Measurements from ENCODE around the gene CCNF.

The CCNF gene

GRCh38 chr16:2482249-2482648, 53.0 kb downstream of the CCNF start:
- Histone ChIP-seq H3K27ac (no peak overlapping the region), H3K9me3 (ENCODE audit: control insufficient read depth, low read length) (no peaks in the 10 kb centered on the region), H3K4me1 (no peaks in the 10 kb centered on the region), H3K27me3 (ENCODE audit: control insufficient read depth, insufficient read depth, low read length) (no peaks in the 10 kb centered on the region), H3K4me3 (ENCODE audit: low read depth, low read length) (no peak overlapping the region), H3K36me3 (ENCODE audit: control insufficient read depth, insufficient read depth, low read length) (no peaks in the 10 kb centered on the region), H3K4me2 (ENCODE audit: low read length) (no peak overlapping the region), H3K9ac (no peak overlapping the region), H3K79me2 (peaks cover 2% of the 10 kb centered on the region), H2AFZ (no peak overlapping the region)
- no peak for TF ChIP-seq CTCF (IDR thresholded peaks at IDR 0.05)

DNA sequence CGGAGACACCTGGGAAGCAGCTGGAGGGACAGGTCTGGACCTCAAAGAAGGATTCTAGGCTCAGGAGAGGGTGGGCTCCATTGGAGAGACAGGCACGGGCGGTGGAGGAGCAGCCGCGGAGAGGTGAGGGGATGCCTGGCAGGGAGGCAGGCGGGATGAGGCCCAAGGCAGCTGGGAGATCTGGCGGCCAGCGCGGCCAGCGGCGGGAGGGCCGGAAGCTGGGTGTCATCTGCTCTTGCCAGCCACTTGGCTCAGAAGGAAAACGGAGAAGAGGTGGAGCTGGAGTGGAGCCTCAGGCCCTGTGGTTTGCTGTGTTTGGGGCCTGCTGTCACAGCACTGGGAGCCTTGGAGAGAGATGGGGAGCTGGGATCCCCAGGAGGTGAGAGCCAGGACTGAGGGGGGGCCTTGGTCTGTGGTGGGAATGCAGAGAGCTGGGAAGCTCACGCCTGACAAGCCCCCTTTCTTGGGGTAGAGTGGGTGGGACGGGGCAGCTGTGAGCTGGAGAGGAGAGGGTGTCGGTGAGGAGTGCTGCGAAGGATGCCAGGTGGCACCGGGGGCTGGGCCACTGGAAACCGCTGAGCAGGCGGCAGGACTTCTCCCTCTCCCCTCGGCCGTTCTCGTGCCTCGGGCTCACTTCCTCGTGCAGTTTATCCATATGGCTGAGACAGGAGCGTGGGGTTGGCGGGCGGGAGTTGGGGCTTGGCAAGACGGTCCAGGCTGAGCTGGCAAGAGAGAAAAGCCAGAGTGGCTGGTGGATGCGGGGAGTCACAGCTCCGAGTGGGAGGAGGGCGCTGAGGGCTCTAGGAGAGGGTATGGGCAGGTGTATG, 53.7 kb downstream of the CCNF start:
- H3K36me3 ChIP-seq (ENCODE audit: control insufficient read depth, insufficient read depth, low read length) = no peaks in the 10 kb centered on the region
- no peak overlapping the region for H3K9ac ChIP-seq
- H2AFZ ChIP-seq = no peak overlapping the region
- H3K27ac ChIP-seq = no peak overlapping the region
- no peak for TF ChIP-seq CTCF (IDR thresholded peaks at IDR 0.05)
- H3K4me3 ChIP-seq (ENCODE audit: low read depth, low read length) = no peak overlapping the region
- H3K27me3 ChIP-seq (ENCODE audit: control insufficient read depth, insufficient read depth, low read length) = no peaks in the 10 kb centered on the region
- H3K79me2 ChIP-seq = peaks cover 2% of the 10 kb centered on the region
- H3K4me2 ChIP-seq (ENCODE audit: low read length) = no peak overlapping the region
- no peaks in the 10 kb centered on the region for H3K4me1 ChIP-seq
- no peaks in the 10 kb centered on the region for H3K9me3 ChIP-seq (ENCODE audit: control insufficient read depth, low read length)

DNA sequence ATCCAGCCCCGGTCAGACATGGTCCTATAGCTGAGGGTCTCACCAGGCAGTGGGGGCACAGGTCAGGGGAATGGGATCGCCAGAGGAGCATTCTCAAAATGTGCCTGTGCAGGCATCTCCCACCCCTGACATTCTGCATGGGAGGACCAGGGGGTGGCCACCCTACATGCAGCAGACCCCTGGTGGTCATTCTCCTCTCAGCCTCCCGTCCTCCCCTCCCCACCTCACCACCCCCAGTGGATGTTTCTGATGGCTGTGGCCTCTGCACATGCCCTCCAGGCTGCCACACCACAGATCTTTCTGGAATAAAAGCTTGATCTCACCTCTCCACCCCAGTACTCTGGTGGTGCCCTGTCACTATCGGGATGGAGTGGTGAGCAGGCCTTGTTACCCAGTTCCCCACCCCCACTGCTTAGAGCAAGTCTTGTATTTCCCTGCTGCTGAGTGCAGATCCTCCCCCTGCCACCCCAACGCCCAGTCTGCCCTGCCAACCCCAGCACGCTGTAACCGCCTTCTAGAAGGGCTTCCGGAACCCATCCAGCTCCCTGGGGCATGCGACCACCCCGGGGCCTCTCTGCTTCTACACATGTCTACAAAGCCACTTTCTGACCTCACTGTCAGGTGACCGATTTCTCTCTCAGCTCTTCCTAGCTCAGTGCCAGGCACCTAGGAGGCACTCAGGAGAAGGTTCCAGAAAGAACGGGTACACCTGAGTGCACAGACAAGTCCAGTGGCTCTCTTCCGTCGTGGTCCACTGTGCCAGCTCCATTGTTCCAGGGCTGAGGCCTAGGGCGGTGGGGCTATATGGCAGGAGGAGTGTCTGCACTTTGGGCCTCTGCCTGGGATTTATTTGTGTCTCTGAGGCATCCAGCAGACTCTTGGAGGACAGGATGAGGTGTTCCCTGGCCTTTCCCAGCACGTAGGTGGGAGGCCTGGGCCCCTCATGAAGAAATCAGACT, 55.0 kb downstream of the CCNF start:
- Histone ChIP-seq H3K9me3 (ENCODE audit: control insufficient read depth, low read length) (no peaks in the 10 kb centered on the region), H3K4me1 (no peaks in the 10 kb centered on the region), H2AFZ (no peak overlapping the region), H3K4me3 (ENCODE audit: low read depth, low read length) (no peak overlapping the region), H3K79me2 (peaks cover 8% of the 10 kb centered on the region), H3K27me3 (ENCODE audit: control insufficient read depth, insufficient read depth, low read length) (no peaks in the 10 kb centered on the region), H3K36me3 (ENCODE audit: control insufficient read depth, insufficient read depth, low read length) (no peaks in the 10 kb centered on the region), H3K9ac (no peak overlapping the region), H3K4me2 (ENCODE audit: low read length) (no peak overlapping the region), H3K27ac (no peak overlapping the region)
- no peak for TF ChIP-seq CTCF (IDR thresholded peaks at IDR 0.05)

DNA sequence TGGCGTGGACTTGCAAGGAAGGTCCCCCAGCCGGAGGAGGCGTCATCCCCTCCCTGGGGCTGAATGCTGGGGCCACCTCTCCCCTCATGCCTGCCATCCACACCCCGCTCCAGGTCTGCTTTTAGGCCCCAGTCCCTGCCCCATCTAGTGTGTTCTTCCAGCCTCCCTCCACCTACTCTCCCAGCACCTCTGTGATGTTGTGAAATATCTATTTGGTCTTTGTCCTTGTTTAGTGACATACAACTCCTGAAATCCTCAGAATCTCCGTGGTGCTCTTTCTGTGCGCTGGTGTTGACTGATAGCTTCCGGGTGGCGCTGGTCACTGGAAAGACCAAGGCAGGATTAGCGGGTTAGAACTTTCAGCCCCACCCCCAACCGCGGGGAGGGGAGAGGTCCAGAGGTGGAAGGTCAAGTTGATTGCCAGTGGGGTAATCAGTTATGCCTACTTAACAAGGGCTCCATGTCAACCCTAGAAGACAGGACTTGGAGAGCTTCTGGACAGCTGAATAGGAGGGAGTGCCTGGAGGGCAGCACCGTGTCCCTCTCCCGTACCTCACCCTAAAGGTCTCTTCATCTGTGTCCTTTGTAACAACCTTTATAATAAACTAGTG, 55.8 kb downstream of the CCNF start:
- Histone ChIP-seq H3K4me2 (ENCODE audit: low read length) (no peak overlapping the region), H3K9me3 (ENCODE audit: control insufficient read depth, low read length) (no peaks in the 10 kb centered on the region), H3K27me3 (ENCODE audit: control insufficient read depth, insufficient read depth, low read length) (no peaks in the 10 kb centered on the region), H3K9ac (no peak overlapping the region), H3K79me2 (peaks cover 10% of the 10 kb centered on the region), H3K4me1 (no peaks in the 10 kb centered on the region), H3K36me3 (ENCODE audit: control insufficient read depth, insufficient read depth, low read length) (no peaks in the 10 kb centered on the region), H2AFZ (no peak overlapping the region), H3K4me3 (ENCODE audit: low read depth, low read length) (no peak overlapping the region), H3K27ac (no peak overlapping the region)
- no peak for TF ChIP-seq CTCF (IDR thresholded peaks at IDR 0.05)
